ENCODE results near the gene CADM1.

CADM1 gene

GRCh38 chr11:115298300-115299012, 205.8 kb downstream of the CADM1 start:
- Mint-ChIP-seq H3K4me1 (no peaks in the 10 kb centered on the region), H3K27ac (no peak overlapping the region), H3K9me3 (no peaks in the 10 kb centered on the region), H3K4me3 (no peak overlapping the region), H3K27me3 (no peaks in the 10 kb centered on the region)
- ATAC-seq (no peak), DNase-seq (no peak)

GRCh38 chr11:115297330-115297729, 206.9 kb downstream of the CADM1 start:
- no peak for ATAC-seq
- DNase-seq: no peak
- Mint-ChIP-seq H3K27ac (no peak overlapping the region), H3K4me3 (no peak overlapping the region), H3K4me1 (no peaks in the 10 kb centered on the region), H3K27me3 (no peaks in the 10 kb centered on the region), H3K9me3 (no peaks in the 10 kb centered on the region)

- peaks cover 21% of the 10 kb centered on the region for H3K27me3 Mint-ChIP-seq
- no peaks in the 10 kb centered on the region for H3K4me1 Mint-ChIP-seq
- H3K9me3 Mint-ChIP-seq: no peaks in the 10 kb centered on the region
- ATAC-seq (no peak), DNase-seq (no peak)
- H3K27ac Mint-ChIP-seq: no peak overlapping the region
- no peak overlapping the region for H3K4me3 Mint-ChIP-seq
Observed at GRCh38 chr11:115291325-115291724, 212.9 kb downstream of the CADM1 start.

GRCh38 chr11:115290893-115291292, 213.3 kb downstream of the CADM1 start:
- Mint-ChIP-seq H3K4me3 (no peak overlapping the region), H3K27me3 (peaks cover 21% of the 10 kb centered on the region), H3K9me3 (no peaks in the 10 kb centered on the region), H3K27ac (no peak overlapping the region), H3K4me1 (no peaks in the 10 kb centered on the region)
- DNase-seq (no peak), ATAC-seq (no peak)

- Mint-ChIP-seq H3K27me3 (peaks cover 21% of the 10 kb centered on the region), H3K4me3 (no peak overlapping the region), H3K9me3 (no peaks in the 10 kb centered on the region), H3K4me1 (no peaks in the 10 kb centered on the region), H3K27ac (no peak overlapping the region)
- no peak for ATAC-seq
- DNase-seq: no peak
Observed at GRCh38 chr11:115290479-115290878, 213.7 kb downstream of the CADM1 start.

- Mint-ChIP-seq H3K4me1 (no peaks in the 10 kb centered on the region), H3K9me3 (no peaks in the 10 kb centered on the region), H3K27ac (no peak overlapping the region), H3K4me3 (no peak overlapping the region), H3K27me3 (peaks cover 21% of the 10 kb centered on the region)
- ATAC-seq (no peak), DNase-seq (no peak)
Observed at GRCh38 chr11:115287266-115287665, 216.9 kb downstream of the CADM1 start.

GRCh38 chr11:115286614-115287013, 217.6 kb downstream of the CADM1 start:
- Mint-ChIP-seq H3K9me3 (no peaks in the 10 kb centered on the region), H3K27ac (no peak overlapping the region), H3K27me3 (peaks cover 21% of the 10 kb centered on the region), H3K4me3 (no peak overlapping the region), H3K4me1 (no peaks in the 10 kb centered on the region)
- DNase-seq: no peak
- ATAC-seq: no peak

GRCh38 chr11:115284773-115285172, 219.4 kb downstream of the CADM1 start:
- H3K9me3 Mint-ChIP-seq: no peaks in the 10 kb centered on the region
- ATAC-seq: no peak
- H3K27ac Mint-ChIP-seq: no peak overlapping the region
- no peaks in the 10 kb centered on the region for H3K4me1 Mint-ChIP-seq
- peaks cover 15% of the 10 kb centered on the region for H3K27me3 Mint-ChIP-seq
- no peak for DNase-seq
- H3K4me3 Mint-ChIP-seq: no peak overlapping the region

GRCh38 chr11:115282923-115283322, 221.3 kb downstream of the CADM1 start:
- DNase-seq: no peak
- Mint-ChIP-seq H3K4me3 (no peak overlapping the region), H3K4me1 (no peaks in the 10 kb centered on the region), H3K27ac (no peak overlapping the region), H3K9me3 (peaks cover 0 to 8% of the 10 kb centered on the region in 2 donors), H3K27me3 (peaks cover 12% of the 10 kb centered on the region)
- ATAC-seq: no peak

GRCh38 chr11:115280775-115281174, 223.4 kb downstream of the CADM1 start:
- no peak overlapping the region for H3K4me3 Mint-ChIP-seq
- no peak for DNase-seq
- H3K9me3 Mint-ChIP-seq: peaks cover 0 to 9% of the 10 kb centered on the region in 2 donors
- no peaks in the 10 kb centered on the region for H3K4me1 Mint-ChIP-seq
- peaks cover 8% of the 10 kb centered on the region for H3K27me3 Mint-ChIP-seq
- no peak for ATAC-seq
- H3K27ac Mint-ChIP-seq: no peak overlapping the region

GRCh38 chr11:115279813-115280761, 224.1 kb downstream of the CADM1 start:
- Mint-ChIP-seq H3K4me1 (no peaks in the 10 kb centered on the region), H3K27me3 (peaks cover 8% of the 10 kb centered on the region), H3K9me3 (peaks cover 0 to 9% of the 10 kb centered on the region in 2 donors), H3K4me3 (no peak overlapping the region), H3K27ac (no peak overlapping the region)
- DNase-seq: no peak
- ATAC-seq: no peak

GRCh38 chr11:115276799-115277198, 227.4 kb downstream of the CADM1 start:
- Mint-ChIP-seq H3K27me3 (peaks cover 8% of the 10 kb centered on the region), H3K4me1 (no peaks in the 10 kb centered on the region), H3K4me3 (no peak overlapping the region), H3K27ac (no peak overlapping the region), H3K9me3 (peaks cover 0 to 9% of the 10 kb centered on the region in 2 donors)
- ATAC-seq: no peak
- no peak for DNase-seq

GRCh38 chr11:115276191-115276590, 228.0 kb downstream of the CADM1 start:
- no peak overlapping the region for H3K4me3 Mint-ChIP-seq
- no peaks in the 10 kb centered on the region for H3K4me1 Mint-ChIP-seq
- DNase-seq (no peak), ATAC-seq (no peak)
- peaks cover 0 to 9% of the 10 kb centered on the region in 2 donors for H3K9me3 Mint-ChIP-seq
- H3K27me3 Mint-ChIP-seq: peaks cover 8% of the 10 kb centered on the region
- H3K27ac Mint-ChIP-seq: no peak overlapping the region

- no peak for ATAC-seq
Observed at GRCh38 chr11:115275045-115275444, 229.2 kb downstream of the CADM1 start.

GRCh38 chr11:115272925-115273324, 231.3 kb downstream of the CADM1 start:
- Mint-ChIP-seq H3K4me3 (no peak overlapping the region), H3K4me1 (no peaks in the 10 kb centered on the region), H3K27me3 (no peaks in the 10 kb centered on the region), H3K27ac (no peak overlapping the region), H3K9me3 (peaks cover 0 to 1% of the 10 kb centered on the region in 2 donors)
- ATAC-seq: no peak
- no peak for DNase-seq

More at GRCh38 chr11:115275045-115275444, 229.2 kb downstream of the CADM1 start:
- Mint-ChIP-seq H3K9me3 (peaks cover 0 to 9% of the 10 kb centered on the region in 2 donors), H3K27me3 (peaks cover 8% of the 10 kb centered on the region), H3K4me1 (no peaks in the 10 kb centered on the region), H3K4me3 (no peak overlapping the region), H3K27ac (no peak overlapping the region)
- DNase-seq: no peak

- ATAC-seq: no peak
- Mint-ChIP-seq H3K9me3 (no peaks in the 10 kb centered on the region), H3K4me3 (no peak overlapping the region), H3K27me3 (no peaks in the 10 kb centered on the region), H3K27ac (no peak overlapping the region), H3K4me1 (no peaks in the 10 kb centered on the region)
- DNase-seq: no peak
Observed at GRCh38 chr11:115271643-115272042, 232.6 kb downstream of the CADM1 start.

Data from stimulated activated naive CD8-positive, alpha-beta T cell treated with anti-CD3 and anti-CD28 coated beads, Interleukin-15, amount 100 ng/mL, for 72 hours (primary cell).